ENCODE measurements around the gene CHST13.

- TF ChIP-seq EP300 (IDR thresholded peaks at IDR 0.05) (no peak), POLR2A (IDR thresholded peaks at IDR 0.05; ENCODE audit: low read depth) (no peak), CTCF (IDR thresholded peaks at IDR 0.05) (no peak)
These were observed 56.8 kb downstream of the CHST13 start for GRCh38 chr3:126580746-126581145.
